Activated CD8-positive, alpha-beta memory T cell treated with anti-CD3 and anti-CD28 coated beads for 48 hours (primary cell): ENCODE data around the gene ALDOA.
A peak's percentile ranks its signal among the peaks of the same experiment; 100 is the strongest.

ENCODE experiments used
- DNase-seq, 3 experiments: peaks; one replicate each; pipeline ENCODE4 v3.0.0-alpha.2; 2020; ENCODE audit warnings: low read depth in 2 of 3, low spot score in 2 of 3

Gene ALDOA

DNA sequence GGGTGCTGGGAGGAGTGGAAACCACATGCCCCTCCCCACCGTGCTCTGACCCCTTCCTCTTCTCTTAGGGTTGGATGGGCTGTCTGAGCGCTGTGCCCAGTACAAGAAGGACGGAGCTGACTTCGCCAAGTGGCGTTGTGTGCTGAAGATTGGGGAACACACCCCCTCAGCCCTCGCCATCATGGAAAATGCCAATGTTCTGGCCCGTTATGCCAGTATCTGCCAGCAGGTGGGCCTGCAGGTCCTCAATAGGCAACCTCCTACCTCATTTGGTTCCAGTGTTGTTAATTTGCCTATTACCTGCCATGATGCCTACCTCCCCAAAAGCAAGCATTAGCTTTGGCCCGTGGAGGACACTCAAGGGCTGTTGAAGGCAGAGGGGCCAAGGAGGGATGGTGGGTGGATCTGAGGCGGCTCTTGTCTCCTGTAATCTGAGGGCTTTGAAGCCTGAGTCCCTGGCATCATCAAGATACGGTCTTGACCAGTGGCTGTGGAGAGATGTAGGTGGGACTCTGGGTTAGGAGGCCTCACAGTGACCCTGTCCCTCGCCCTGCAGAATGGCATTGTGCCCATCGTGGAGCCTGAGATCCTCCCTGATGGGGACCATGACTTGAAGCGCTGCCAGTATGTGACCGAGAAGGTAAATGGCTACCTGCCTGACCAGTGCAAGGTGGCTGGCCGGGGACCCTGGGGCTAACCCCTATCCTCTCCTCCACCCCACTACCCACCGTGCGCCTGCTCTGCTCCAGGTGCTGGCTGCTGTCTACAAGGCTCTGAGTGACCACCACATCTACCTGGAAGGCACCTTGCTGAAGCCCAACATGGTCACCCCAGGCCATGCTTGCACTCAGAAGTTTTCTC is 3.4 kb downstream of the ALDOA start:
- DNase-seq = no peak

GRCh38 chr16:30069611-30070462 is 4.3 kb downstream of the ALDOA start:
- DNase-seq = no peak

- DNase-seq = no peak
Measured at GRCh38 chr16:30070490-30070889, 4.9 kb downstream of the ALDOA start.

- DNase-seq = peak; percentile 77 to 90 (median 79)
Measured at GRCh38 chr16:30075503-30076275, 10.1 kb downstream of the ALDOA start, which contains the start of gene PPP4C. PPP4C (plus strand) TSS chr16:30075994; CDS start chr16:30076378, 384 bp downstream.

DNA sequence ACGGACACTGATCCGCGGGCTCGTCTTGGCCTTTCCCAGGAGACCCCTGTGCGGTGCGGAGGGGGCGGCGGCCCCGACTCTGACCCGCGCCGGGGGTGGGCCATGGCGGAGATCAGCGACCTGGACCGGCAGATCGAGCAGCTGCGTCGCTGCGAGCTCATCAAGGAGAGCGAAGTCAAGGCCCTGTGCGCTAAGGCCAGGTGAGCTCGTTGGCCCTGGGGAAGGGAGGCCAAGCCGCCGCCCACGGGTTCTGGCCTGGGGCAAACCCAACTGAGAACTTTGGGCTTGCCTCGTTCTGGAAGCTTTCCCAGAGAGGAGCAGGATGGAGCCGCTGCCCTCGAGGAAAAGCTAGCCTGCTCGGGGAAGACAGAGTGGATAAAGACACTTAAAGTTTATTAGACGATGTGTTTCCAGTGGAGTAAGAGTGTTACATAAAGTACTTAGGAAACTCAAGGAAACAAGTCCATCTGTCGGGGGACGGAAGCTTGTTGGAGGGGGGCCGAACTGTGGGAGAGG is 10.8 kb downstream of the ALDOA start:
- DNase-seq = no peak

DNA sequence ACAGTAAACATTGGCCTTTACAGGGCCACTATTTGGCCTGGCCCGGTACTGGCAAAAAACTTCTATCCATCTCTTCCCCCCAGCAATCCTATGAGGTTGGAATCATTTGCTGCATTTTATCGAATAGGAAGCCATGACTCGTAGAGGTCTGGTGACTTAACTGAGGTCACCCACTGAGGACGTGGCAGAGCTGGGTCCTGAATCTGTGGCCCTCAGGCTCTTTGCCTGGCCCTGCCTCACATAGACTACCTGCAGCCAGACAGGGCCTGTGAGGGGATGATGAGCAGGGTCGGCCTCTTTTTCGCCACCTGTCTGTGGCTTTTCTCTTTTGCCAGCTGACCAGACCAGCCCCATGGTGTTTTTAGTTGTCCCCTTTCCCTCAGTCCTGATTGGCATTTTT is 12.1 kb downstream of the ALDOA start:
- DNase-seq = no peak

- no peak for DNase-seq
Measured at GRCh38 chr16:30078744-30079143, 13.2 kb downstream of the ALDOA start.

DNA sequence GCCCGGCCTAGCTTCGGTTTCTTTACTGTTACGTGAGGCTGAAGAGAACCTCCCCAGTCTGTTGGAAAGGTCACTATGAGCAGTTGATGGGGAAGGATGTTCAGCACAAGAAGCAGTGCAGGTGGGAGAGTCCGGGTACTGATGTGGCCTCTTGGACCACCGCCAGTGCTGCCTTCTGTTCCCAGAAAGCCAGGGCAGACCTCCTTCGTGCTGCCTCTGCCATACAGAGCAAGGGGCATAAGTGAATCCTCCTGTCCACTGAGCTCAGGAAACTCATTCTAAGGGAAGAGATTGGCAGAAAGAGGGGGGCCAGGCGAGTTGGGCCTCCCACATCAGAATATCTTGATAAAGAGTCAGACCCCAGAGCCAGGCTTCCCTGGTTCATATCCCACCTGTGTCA is 13.9 kb downstream of the ALDOA start:
- no peak for DNase-seq

- DNase-seq = no peak
Measured at GRCh38 chr16:30082545-30083090, 17.1 kb downstream of the ALDOA start.

- no peak for DNase-seq
Measured at GRCh38 chr16:30083216-30084055, 17.9 kb downstream of the ALDOA start.

DNA sequence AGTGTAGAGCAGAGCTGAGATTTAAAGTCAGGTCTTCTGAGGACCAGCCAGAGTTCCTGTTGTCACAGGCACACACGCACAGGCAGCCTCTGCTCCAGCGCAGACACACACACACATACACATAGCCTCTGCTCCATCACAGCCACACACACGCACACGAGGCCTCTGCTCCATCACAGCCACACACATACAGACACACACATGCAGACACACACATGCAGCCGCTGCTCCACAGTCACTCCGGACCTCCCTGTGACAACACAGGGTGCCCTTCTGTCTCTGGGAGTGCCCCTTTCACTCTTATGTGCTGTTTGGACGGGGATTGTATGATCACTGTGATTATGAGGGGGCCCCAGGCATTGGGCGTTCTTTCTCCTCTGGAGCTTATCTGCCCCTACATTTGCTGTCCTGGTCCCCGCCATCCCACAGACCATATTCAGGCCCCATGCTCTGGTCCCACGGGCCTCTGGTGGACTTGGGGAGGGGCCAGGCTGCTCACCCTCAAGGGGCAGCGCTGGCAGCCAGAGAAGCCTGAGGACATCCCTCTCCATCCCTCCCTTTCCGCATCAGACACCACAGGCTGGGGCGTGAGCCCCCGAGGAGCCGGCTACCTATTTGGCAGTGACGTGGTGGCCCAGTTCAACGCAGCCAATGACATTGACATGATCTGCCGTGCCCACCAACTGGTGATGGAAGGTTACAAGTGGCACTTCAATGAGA is 18.7 kb downstream of the ALDOA start:
- DNase-seq = no peak

DNA sequence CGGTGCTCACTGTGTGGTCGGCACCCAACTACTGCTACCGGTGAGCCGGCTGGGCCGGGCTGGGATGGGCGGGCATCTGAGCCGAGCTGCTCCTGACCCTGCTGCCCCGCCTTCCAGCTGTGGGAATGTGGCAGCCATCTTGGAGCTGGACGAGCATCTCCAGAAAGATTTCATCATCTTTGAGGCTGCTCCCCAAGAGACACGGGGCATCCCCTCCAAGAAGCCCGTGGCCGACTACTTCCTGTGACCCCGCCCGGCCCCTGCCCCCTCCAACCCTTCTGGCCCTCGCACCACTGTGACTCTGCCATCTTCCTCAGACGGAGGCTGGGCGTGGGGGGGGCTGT is 19.2 kb downstream of the ALDOA start:
- DNase-seq = no peak

GRCh38 chr16:30085247-30085646 is 19.7 kb downstream of the ALDOA start:
- DNase-seq = no peak

GRCh38 chr16:30085820-30086219 is 20.3 kb downstream of the ALDOA start:
- DNase-seq = no peak

DNA sequence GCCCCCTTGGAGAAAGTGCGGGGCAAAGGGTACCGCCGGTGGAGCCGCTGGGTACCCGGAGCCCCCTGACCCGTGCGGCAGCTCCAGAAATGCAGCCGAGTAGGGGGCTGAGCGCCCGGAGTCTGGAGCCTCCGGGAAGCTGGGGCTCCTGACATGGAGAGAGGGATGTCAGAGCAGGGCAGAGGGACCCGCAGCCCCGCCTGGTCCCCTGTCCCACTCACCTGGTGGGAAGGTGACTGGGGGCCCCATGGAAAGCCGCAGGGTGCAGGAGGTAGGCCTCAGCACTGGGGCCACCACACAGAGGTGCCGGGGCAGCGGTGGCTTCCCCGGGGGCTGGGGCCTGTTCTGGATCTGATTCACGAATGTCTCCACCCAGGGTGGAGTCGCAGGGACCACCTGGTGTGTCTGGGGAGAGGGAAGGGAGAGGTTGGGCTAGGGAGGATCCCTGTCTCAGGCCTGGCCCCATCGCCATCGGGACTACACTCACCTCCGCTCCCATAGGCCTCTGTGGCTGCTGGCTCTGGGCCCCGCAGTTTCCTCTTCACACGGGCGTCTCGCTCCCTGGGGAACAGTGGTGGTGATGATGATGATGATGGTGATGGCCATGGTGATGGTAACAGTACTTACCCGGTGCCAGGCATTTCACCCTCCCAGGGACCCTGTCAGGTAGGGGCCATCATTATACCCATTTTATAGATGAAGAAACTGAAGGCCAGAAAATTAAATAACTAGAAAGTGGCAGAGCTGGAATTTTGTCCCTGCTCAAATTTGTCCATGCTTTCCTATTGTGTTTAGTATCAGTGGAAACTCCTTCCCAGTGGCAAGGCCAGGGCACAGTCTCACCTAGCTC is 21.0 kb downstream of the ALDOA start:
- no peak for DNase-seq

GRCh38 chr16:30087181-30087898 is 21.8 kb downstream of the ALDOA start:
- DNase-seq = no peak

DNA sequence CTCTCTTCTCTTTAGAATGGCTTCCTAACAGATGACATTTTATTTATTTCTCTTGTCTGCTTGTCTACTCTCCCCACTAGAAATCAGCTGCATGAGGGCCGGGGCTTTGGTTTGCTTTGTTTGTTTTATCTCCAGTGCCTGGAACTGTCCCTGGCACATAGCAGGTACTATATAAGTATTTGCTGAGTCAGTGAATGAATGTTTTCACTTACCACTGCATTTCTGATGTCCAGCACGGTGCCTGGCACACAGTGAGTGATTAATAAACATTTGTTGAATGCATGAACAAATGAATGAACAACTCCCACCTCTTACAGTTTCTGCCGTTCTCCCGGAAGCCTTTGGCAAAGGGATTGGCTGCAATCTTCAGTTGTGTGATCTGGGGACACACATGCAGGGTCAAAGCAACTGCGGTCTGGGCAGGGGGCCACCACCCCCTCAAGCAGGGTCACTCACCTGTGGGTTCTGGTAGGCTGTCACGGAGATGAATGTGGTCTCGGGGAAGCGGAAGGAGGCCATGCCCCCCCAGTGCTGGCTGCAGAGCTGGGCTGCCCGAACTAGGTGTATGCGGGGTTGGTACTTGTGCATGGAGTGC is 22.8 kb downstream of the ALDOA start:
- DNase-seq = no peak
